ENCODE measurements around the gene MIAT.

DNA sequence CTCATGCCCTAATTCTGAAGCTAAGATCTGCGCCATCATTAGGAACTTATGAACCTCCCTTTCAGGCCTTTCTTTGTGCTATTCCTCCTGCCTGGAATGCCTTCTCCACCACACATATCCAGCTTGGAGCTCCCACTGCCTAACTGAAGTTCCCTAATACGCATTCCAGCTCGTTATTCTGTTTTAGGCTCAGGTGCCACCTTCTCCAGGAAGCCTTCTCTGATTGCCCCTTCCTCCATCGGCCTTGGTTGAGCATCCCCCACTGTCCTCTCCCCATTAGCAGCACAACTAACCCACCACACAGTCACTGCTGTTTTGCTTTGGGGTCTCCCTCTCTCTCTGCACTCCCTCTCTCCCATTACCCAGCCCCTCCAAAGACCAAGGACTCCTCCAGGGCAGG is 44.7 kb upstream of the MIAT start:
- TF ChIP-seq CTCF (IDR thresholded peaks at IDR 0.05) (no peak), POLR2A (IDR thresholded peaks at IDR 0.05) (no peak)
